HG02970 (cell line): ENCODE results near the gene LYRM1.

Experiments used
- ATAC-seq: cut with Tn5 transposase; IDR thresholded peaks from one replicate; pipeline ENCODE4 v1.9.1; 2021; ENCODE audit warnings: mild to moderate bottlenecking, moderate library complexity, moderate number of reproducible peaks; ENCODE audit not compliant: unreplicated experiment, low FRiP score

Gene LYRM1

GRCh38 chr16:20871258-20871657 is 29.3 kb upstream of the LYRM1 start:
- no peak for ATAC-seq

GRCh38 chr16:20871941-20872815 is 28.4 kb upstream of the LYRM1 start:
- ATAC-seq = no peak

DNA sequence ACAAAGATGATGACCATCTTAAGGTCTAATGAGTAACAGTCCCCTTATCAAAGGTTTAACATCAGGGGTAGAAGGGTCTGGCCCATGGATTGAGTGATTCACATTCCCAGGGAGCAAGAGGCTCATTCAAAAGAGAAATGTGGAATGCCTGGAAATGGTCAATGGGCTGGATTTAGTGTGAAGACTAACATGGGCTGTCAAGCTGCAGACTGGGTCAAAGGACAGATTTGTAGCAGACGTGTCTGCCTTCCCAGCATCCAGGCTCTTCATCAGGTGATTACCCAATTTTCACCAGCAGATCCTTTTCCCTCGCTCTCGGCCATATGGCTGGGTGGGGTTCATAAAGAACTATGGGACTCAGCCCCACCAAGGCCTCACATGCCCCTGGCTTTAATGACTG is 27.2 kb upstream of the LYRM1 start:
- ATAC-seq = no peak

- no peak for ATAC-seq
Observed at GRCh38 chr16:20874088-20874581, 26.4 kb upstream of the LYRM1 start.

- ATAC-seq = no peak
Observed at GRCh38 chr16:20875355-20875650, 25.3 kb upstream of the LYRM1 start.

- ATAC-seq = no peak
Observed at GRCh38 chr16:20878682-20879147, 21.9 kb upstream of the LYRM1 start.

DNA sequence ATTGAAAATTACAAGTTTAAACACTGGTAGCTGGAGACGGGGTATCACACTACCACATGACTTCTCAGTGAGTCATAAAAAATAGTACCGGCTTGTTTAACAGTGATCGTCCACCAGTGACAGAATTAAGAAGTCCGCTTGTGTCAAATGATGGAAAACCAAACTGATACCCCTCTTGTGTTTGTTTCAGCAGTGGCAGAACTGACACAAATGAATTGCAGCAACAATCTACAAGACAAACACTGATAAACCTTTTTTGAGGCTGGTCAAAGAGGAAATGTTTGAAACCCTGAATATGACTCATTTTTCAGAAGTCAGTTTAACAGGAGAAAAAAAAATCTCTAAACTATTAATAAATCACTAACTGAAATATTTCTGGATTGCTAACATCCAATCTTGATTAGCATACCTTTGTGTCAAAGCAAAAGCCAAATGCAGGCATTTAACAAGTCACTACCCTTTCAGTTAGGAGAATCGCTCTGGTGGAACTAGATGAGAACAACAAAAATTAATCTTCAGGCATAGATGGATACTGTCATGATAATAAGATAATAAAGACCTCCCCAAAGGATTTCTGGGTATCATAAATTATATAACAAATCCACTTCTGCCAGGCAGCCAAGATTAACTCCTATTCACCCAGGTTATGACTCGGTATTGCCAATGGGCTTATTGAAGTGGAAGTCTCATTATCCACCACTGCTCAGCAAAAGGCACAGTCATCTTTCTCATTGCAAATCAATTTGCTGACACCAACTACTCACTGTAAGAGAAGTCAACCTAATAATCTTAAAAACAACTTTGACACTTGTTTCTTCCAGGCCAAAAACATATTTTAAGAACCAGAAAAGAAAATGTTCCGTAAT is 21.2 kb upstream of the LYRM1 start:
- no peak for ATAC-seq

DNA sequence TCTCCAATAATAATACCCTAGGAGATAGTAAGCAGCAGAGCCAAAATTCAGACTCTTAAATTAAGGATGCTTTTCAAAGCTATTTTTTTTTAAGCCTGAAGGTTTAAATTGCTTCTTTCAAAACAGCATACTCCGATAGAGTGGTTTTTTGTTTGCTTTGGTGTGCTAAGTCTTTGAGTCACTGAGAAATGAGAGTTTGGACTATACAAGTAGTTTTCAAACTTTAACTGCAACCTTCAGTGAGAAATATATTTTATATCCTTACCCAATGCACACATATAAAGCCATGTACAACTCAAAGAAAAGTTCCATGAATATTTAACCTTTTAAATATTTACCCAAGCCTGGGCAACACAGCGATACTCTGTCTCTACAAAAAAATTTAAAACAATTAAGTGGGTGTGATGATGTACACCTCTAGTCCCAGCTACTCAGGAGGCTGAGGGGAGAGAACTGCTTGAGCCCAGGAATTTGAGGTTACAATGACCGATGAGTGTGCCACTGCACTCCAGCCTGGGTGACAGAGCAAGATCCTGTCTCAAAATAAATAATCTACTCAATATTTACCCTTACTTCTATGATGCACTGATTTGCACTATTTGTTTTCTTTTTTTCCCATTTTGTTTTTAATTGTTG is 19.6 kb upstream of the LYRM1 start:
- ATAC-seq = no peak

GRCh38 chr16:20881503-20881878 is 19.1 kb upstream of the LYRM1 start:
- ATAC-seq = no peak

DNA sequence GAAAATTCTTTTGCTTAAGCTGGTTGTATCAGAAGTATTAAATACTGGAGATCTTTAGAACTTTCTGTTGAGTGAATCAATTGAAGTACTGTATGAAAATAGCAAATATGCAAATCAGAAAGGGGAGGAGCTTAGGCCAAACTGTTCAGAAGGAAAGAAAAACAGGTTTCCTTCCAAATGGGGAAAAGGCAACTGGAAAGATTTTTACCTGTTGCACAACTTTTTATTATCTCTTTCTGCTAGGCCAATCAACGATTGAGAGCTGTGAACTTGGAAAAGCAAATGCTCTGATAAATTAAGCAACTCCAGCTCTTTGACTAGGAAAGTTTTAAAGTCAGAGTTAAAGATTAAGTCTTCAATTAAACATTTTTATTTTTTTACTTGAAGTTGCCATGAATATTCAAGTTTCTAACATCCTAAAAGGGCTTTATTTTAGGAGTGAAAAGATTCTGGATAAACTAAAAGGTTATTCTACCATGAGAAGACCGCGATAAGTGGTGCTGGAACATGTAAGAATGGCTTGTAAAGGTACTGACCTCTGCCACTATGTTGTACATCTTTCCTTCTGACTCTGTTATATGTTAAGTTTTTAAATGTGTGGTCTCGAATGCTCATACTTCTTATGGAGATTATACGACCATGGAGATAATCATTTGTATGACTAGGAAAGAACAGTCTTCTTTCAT is 16.9 kb upstream of the LYRM1 start:
- no peak for ATAC-seq

- no peak for ATAC-seq
Observed at GRCh38 chr16:20884240-20884556, 16.4 kb upstream of the LYRM1 start.

DNA sequence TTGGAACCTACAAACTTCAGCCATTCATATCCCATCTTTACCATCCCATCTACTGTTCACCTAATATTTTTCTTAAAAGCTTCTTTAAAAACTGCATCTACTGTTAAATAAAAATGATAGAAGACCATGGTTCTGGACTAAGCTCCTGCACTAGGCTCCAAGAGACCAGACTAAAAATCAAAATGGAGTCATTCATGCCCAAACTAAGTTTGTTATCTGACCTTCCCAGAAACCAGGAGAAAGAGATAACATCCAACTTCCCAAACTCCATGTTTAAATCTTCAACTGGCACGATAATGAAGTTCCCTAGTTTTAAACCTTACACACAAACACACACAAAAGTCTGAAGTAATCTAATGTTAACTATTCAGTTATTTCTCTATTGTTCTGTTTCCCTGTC is 14.3 kb upstream of the LYRM1 start:
- no peak for ATAC-seq

DNA sequence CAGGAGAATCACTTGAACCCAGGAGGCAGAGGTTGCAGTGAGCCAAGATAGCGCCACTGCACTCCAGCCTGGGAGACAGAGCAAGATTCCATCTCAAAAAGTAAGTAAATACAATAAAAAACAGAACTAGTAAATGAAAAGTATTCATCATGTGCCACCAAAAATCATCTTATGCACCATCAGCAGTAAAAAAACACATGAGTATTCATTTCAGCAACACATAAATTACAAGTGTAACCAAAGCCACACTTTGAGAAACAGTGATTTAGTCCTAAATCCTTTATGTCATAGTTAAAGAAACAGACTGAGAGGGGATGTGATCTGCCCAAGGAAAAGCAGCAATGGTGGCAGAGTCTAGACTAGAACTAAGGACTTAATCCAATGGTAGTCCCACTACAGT is 13.4 kb upstream of the LYRM1 start:
- ATAC-seq = no peak

DNA sequence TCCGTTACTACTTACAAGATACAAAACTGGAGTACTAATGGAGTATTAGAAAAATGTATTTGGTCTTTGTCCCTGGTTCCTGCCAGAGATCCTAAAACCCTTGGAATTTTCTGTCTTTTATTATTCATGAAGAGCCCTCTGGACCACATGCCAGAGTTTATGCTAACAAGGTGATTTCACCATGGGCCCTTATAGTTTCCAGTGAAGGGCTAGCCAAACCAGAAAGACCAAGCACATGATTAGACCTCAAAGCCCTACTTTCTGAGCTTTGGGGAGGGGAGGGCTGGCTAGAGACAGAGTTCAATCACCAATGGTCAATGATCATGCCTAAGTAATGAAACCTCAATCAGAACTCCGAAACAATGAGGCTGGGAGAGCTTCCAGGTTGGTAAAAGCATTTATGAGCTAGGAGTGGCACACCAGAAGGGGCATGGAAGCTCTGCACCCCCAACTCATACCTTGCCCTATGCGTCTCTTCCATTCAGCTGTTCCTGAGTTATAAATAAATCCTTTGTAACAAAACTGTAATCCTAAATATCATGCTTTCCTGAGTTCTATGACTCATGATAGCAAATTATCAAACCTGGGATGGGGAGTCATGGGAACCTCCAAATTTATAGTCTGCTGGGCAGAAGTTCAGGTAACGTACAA is 10.8 kb upstream of the LYRM1 start:
- no peak for ATAC-seq

DNA sequence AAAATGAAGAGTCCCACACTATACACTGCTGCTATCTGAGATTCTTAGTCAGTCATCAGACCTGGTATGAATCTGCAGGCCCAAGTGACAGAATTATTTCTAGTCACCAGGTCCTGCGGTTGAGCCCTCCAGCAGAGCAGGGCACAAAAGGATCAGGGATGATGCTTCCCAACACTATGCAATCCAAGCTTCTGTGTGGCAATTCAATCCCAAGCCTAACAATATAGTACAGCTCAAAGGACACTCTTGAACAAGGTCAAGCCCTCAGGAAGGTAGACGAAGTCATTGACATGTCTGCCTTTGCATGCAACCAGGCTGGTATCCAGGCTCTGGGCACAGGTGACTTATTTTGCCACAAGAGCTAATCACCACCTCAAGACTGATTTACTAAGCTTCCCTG is 6.2 kb upstream of the LYRM1 start:
- no peak for ATAC-seq

DNA sequence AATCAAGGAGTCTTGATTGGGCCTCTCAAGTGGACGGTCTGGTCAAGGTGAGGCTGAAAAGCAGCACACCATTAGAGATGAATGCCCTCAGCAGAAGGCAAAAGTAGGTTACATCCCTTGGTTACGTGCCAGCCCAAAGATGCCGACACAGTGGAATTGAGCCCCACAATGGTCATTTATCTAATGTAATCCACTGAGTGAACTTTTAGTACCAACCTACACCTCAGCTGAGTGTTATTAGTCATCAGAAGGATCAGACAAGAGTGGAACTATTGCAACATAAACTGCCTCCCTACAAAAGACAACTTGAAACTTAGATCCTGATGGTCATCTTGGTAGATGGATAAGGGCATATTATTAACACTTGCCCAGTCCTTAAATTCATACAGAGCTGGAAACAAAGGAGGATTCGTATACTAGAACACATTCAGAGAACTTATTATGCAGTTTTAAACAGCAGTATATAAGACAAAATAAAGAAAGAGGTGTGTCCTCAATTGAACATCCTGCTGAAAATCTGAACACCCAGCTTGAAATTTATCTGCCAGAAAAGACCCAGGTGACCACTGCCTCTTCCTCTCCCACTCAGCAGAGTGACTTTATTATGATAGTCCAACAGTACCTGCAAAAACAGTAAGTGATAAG is 3.2 kb upstream of the LYRM1 start:
- no peak for ATAC-seq

GRCh38 chr16:20897922-20898321 is 2.6 kb upstream of the LYRM1 start:
- no peak for ATAC-seq

DNA sequence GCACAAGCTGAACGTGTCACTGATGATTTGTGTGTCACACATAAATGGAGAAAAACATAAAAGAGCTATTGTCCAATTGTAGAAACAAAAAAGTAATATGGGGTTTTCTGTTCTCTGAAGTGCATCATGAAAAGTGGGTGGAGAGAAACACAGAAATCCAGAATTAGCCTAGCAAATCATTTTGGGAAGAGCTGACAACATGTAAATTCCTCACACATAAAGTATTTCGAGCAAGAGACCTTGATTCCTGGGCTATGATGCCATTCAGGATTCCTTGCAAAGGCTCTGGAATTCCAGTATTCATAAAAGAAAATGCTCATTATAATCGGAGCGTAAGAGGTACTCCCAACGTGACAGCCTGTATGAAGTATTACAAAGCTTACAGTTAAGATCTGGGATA is 1.5 kb upstream of the LYRM1 start:
- no peak for ATAC-seq

GRCh38 chr16:20899477-20900298 is 883 bp upstream of the LYRM1 start:
- no peak for ATAC-seq
